Measurements from ENCODE around the gene TMEM91.

GRCh38 chr19:41426116-41426841, 49.9 kb downstream of the TMEM91 start:
- TF ChIP-seq CTCF (optimal IDR thresholded peaks at IDR 0.05 in 1 of 3, IDR thresholded peaks at IDR 0.05 in 1 of 3, conservative IDR thresholded peaks at IDR 0.05 in 1 of 3; ENCODE audit: extremely low read depth in 1 of 3, insufficient read depth in 2 of 3, low read length in 3 of 3) = no peak
- no peak for TF ChIP-seq EZH2 (IDR thresholded peaks at IDR 0.05; ENCODE audit: low read length)

All from keratinocyte (primary cell).